ENCODE measurements around the gene RNF5.
A peak's percentile ranks its signal among the peaks of the same experiment; 100 is the strongest.
"Not testable (repeated sequence)": the region's sequence is repeated elsewhere in the genome, so short reads cannot be mapped to it uniquely, and the experiment has no call there.

The RNF5 gene

DNA sequence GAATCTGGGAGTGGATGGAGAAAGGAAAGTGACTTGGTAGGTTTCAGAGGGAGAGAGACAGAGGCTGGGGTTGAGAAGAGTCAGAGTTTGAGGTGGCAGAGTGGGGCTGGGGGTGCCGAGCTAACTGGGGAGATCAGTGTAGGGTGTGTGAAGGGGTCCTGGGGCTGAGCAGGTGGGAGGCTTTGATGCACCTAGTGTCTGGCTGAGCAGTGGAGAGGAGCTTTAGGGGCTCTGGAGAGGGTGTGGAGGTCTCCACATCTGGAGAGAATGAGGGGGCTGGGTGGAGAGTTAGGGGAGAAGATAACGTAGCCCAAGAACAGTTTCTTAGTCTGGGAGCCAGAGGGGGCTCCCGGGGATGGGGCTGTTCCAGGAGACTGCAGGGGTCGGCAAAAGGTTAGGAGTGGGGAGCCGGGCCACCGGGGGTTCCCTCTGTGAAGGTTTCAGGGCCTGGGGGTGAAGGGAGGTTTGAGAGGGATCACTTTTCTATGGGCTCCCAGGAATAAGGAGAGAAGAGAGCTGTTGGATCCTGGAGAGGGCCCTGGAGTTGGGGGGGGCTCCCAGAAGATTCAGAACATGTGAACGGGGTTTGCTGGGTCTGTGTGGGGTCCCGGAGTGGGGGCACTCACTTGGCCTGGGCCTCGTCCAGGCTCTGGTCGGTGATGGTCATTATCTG is 11.0 kb downstream of the RNF5 start:
- DNase-seq (ENCODE audit: low read depth, low spot score): no peak

DNA sequence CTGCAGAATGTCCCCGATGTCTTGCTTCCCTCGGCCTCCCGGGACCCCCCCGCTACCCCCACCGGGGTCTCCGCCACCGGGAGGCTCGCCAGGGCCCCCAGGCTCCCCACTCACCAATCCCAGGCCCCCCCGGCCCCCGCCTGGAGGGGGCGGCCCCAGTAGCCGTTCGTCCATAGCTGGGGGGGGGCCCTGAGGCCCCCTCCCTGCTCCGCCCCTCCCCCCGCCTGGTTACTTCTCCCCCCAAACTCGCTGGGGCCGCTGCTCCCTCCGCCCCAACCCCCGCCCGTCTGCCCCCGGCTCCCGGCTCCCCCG is 11.5 kb downstream of the RNF5 start:
- DNase-seq (ENCODE audit: low read depth, low spot score): no peak

DNA sequence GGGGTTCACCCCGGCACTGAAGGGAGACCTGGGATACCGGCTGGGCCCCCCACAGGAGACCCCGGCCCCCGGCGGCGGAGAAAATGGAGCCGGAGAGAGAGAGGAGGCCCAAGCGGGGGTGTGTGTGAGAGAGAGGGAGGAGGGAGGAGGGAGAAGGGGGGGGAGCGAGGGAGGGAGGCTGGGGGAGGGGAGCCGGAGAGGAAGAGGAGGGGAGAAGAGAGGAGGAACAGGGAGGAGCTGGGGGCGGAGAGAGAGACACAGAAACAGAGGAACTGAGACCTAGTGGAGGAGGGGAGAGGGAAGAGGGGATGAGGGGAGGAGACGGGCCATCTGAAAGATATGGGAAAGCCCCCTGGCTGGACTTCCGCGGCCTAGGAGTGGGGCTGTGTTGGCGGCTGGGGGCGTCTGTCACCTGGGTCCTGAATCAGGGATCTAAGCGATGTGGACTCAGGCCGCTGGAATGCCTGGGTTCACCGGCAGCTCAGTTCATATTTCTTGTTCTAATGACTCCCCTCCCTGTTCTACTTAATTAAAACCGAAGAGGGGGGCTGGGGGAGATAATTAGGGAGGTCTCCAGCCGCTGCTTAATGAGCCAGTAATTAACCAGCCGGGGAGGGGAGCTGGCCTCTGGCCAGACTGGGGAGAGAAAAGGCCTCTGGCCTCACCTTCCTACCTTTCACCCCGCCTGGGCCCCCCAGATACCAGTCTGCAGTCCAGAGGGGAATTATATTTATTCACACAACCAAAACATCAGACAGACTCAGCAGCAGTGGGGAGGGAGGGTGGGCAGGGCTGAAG is 12.0 kb downstream of the RNF5 start, which contains the start of gene PBX2:
Gene PBX2 (minus strand): TSS at position 149 of the 798 bp plus-strand sequence. CDS start 287 bp downstream, outside the sequence.
- peak; percentile 78 for DNase-seq (ENCODE audit: low read depth, low spot score)

DNA sequence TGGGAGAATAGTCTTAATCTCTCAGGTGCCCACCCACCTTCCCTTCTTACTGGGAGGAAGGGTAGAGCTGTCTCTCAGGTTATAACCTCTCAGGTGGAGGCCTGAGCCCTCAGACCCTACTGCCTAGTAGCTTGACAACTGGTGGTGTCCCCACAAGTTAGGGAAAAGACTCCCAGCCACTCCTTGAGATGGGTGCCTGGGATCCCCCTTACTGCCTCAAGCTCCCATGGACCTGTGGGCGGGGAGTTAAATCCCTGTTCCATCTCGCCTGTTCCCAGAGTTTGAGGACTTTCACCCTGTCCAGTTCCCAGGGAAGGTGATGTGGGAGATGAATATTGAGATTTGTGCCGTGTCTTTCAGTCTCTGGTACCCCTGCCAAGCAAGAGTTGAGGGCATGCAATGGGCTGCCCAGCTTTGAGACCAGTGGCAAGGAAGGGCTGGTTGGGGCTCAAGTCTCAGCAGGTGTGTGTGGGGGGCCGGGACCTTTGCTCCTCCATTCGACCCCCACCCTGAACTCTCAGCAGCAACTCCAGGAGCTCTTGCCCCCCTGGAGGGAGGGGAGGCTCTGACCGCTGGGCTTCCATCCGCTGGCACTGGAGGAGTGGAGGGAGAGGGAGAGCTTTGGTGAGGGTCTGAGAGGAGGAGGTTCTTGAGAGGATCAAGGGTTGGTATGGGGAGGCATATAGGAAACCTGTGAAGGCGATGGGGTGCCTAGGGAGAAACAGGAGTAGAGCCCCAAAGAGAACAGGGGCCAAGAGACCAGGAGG is 12.9 kb downstream of the RNF5 start:
- DNase-seq (ENCODE audit: low read depth, low spot score): no peak

DNA sequence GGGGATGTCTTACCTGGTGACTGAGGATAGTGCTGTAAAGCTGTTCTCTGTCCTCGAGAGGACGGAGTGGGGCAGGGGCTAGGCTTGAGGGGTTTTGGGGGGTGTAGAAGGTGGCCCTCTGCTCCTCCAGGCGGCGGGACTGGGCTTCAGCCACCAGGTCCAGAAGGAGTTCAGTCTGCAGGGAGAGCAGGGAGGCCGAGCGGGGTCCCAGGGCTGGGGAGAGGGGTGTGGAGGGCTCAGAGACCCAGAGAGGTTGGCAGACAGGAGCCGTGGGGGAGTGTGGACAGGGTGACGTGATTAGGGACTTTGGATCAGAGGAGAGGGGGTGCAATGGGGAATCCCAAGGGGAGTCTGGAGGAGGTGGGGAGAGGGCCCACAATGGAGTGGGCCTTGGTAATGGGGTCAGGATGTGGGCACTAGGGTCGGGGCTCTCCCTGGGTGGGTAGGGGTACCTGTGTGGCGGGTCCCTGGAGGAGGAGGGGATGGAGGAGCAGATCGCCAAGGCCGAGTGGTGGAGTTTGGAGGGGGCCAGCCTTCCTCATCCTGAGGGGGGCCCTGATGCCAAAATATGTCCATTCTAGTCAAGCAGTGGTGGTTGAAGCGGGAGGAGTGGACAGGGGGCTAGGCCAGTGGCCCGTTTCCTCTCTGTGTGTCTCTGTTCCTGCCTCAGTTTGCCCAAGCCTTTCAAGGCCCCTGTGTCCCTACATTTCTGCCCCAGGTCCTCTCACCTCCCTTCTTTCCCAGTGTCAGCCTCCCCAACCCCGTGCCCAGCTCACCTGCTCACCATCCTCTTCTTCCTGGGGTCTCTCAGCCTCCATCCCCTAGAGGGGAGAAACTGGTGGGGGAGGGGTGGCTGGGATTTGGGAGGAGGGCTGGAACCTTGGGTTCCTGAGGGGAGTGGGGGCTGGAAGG is 13.7 kb downstream of the RNF5 start:
- no peak for DNase-seq (ENCODE audit: low read depth, low spot score)

DNA sequence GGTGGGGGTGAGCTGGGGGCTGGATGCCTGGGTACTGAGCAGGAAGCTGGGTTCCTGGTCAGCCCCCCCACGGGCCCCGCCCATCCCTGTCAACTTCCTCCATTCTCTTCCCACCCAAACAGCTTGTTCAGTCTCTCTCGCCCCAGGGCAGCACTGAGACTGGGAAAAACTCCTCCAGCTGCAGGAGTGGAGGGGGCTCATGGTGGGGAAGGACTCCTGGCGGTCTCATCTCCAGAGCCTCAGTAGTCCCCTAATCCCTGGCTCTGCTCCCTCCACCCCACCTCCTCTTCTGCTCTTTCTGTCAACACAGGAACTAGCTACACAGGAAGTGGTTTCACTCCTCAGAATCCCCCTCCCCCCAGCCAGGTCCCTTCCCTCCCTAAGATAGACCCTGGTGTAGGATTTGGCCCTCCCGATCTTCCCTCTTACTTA is 14.4 kb downstream of the RNF5 start, which contains the start of gene GPSM3:
Gene GPSM3 (minus strand): TSS at position 36 of the 432 bp plus-strand sequence. CDS start 130 bp downstream, outside the sequence.
- DNase-seq (ENCODE audit: low read depth, low spot score): no peak

DNA sequence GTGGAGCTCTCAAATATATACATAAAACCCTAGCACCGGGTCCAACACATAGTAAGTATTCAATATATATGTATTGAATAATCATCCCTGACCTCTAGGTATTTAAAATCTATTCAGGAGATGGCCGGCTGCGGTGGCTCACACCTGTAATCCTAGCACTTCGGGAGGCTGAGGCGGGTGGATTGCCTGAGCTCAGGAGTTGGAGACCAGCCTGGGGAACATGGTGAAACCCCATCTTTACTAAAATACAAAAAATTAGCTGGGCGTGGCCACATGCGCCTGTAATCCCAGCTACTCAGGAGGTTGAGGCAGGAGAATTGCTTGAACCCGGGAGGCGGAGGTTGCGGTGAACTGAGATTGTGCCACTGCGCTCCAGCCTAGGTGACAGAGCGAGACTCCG is 14.9 kb downstream of the RNF5 start:
- DNase-seq (ENCODE audit: low read depth, low spot score): not testable (repeated sequence)

DNA sequence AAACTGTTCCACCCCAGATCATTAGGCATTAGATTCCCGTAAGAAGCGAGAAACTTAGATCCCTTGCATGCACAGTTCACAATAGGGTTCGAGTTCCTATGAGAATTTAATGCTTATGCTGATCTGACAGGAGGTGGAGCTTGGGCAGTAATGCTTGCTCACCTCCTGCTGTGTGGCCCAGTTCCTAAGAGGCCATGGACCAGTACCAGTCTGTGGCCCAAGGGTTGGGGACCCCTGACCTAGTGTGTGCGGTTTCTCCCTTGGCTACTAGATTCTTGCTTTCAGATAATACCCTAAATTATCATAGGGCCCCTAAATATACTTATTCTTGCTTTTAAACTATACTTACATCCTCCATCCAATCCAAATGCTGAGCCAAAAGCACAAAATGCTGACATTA is 16.2 kb downstream of the RNF5 start:
- DNase-seq (ENCODE audit: low read depth, low spot score): no peak

DNA sequence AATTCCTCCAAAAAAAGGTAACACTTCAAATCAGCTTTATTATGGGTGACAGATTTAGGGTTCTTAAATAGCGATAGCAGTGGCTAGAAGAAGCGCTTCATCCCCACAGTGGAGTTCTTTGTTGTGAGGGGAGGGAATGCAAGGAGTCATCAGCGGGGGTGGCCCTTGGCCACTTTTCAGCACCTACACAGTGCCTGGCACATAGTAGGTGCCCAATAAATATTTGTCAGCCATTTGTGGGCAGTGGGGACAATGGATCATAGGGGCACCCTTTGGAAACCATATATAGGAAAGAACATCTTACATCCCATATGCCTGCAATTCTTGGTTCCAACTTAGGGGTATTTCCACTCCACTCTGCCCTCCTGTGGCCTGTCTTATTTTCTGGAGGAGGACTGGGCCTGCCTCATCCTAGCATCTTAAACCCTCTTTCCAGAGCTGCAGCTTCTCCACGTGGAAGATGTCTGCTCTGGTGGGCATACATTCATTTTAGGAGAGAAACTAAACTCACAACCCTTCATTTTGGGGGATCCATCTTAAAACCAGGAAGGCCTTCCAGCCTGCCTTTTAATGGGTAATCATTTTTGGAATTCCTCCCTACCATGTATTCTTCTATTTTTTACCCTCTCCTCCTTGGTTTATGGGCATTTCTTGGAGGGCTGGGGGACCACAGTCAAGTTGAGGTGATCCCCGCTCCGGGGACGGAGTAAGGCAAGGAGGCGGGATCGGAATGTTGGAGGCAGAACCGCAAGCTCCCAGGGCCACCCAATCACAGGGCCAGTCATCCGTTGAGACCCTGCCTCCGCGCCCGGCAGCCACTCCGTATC is 16.8 kb downstream of the RNF5 start:
- DNase-seq (ENCODE audit: low read depth, low spot score): no peak

DNA sequence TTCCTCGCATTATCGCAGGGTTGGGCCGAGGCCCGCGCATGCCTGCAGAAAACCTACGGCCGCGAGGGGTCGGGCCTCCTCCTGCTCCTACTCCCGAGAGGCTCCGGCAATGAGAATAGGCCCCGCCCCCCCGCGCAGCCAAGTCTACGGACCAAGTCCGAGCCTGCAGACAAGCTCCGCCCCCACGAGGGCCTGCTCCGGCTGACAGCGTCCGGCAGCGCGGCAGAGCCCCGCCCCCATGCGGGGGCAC is 17.4 kb downstream of the RNF5 start:
- peak; percentile 96 for DNase-seq (ENCODE audit: low read depth, low spot score)

DNA sequence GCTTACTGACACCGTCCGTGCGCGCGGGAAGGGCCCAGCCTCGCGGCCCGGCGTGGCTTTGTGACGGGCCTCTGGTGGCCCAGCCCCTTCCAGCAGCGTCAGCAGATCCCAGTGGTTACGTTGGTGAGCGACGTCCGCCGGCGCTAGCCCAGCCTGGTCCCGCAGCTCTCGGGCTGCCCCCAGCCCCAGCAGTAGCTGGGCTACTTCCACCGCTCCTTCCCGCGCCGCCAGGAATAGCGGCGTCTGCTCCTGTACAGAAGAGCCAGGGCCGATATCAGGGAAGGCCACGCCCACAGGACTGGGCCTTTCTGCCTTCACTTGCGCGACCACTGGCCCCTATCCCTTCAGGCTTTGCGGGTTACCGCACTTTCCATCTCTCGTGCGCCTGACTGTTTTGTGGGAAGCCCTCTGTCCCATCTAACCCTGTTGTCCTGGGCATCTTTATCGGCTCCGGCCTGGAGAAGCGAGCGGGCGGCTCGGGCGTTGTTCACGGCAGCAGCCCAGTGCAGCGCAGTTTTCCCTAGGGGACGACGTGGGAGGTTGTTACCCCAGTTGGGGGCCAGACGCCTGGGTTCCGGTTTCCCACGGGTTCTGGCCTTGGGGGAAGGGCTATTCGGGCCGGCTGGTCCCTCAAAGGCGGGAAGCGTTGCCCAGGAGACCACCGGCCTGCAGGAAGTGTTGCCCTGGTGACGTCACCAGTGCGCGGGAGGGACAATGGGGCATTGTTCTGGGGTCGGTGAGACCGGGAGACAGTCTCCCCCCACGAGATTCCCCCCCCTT is 17.9 kb downstream of the RNF5 start:
- DNase-seq (ENCODE audit: low read depth, low spot score): no peak

DNA sequence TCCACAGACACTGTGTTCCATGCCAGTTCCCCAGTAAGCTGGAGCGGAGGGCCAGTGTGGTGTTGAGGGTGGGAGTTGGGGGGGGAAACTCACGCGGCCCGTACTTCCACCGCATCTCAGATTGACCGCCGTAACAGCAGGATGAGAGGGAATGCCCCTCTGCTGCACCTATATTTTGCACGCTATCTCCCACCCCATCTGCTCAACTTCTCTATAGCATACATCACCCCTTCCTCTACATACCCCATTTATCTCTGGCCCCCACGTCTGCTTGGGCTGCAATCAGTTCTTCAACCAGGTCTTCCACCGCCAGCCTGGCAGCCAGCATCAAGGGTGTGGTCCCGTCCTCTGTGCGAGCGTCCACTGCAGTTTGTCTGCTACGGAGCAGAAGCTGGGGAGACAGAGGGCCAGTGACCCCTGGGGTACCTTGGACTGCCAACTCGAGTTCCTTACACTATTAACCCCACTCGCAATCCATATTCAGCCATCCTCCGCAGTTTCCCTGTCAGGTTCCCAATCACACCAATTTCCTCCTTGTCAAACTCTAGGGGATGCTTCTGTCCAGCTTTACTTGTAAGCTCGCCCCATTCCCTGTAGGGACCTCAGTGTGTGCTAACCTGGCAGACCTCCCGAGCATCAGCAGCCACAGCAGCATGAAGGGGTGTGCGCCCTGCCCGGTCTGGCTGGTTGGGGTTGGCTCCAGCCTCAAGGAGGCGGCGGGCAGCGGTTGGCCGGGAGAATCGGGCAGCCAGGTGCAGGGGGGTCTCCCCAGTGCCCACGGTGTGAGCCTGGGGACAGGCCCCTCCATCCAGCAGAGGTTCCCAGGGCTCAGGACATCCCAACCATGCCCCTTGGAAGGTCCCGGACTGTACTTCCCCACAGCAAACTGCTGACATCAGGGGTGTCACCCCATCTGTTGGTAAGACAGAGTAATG is 18.7 kb downstream of the RNF5 start:
- DNase-seq (ENCODE audit: low read depth, low spot score): no peak

DNA sequence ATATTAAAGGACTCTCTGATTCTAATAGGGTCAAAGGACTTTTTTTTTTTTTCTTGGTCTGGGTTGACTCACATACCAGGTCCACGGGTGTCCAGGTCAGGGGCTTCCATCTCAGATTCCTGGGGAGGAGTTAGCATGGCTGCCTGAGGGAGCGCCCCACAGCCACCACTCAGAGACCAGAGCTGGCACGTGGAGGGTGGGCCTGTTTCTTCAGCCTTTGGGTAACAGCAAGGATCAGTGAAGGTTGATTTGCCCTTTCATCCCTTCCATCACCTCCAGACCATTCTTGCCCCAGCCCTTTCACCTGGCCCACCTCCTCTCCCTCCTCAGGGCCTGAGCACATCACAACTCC is 20.1 kb downstream of the RNF5 start:
- no peak for DNase-seq (ENCODE audit: low read depth, low spot score)

DNA sequence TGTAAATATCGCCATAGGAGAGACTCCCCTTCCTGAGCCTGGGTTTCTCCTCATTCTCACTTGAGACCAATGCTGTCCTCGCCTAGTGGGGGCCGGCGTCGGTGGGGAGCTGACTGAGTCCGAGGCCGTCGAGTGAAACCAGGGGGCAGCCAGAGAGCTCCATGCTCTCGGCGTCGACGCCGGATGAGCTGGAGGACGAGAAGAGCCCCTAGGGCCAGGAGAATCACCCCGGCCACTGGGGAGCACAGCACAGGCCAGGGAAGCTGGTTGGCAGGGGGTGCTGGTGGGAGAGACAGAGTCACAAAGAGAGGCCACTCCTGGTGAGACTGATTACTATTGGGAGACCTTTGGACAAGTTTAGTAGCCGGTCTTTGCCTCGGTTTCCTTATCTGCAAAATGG is 20.7 kb downstream of the RNF5 start:
- DNase-seq (ENCODE audit: low read depth, low spot score): no peak

DNA sequence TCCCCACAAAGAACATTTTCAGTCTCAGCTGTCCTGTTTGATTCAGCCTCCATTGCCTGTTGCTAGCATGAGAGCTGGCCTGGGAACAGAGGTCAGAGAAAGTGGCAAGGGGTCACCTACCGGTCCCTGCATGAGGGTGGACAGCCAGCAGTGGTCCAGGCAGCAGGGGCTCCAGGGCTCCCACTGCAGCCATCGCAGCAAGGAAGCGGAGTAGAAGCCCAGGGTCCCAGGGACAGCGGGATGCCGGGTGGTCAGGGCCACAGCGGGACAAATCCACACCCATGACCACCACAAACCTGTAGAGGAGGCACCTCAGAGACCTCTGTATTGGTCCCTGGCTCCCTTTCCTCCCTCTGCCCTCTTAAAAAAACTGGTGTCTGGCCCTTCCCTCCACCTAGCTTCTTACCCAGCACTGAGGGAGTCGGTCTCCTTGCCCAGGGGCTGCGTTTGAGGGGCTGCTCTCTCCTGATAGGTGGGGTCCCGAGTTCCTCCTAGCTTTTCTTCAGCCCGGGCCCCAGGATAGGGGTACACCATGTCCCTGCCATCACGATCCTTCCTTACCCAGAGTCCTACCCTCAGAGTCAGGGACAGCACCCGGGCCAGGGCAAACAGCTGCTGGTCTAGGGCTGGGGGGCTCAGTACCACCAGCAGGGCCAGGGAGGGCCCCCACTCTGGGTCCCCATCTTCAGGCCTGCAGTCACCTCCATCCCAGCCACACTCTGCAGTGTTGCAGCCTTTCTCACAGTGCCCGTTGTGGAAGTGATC is 22.7 kb downstream of the RNF5 start:
- no peak for DNase-seq (ENCODE audit: low read depth, low spot score)

DNA sequence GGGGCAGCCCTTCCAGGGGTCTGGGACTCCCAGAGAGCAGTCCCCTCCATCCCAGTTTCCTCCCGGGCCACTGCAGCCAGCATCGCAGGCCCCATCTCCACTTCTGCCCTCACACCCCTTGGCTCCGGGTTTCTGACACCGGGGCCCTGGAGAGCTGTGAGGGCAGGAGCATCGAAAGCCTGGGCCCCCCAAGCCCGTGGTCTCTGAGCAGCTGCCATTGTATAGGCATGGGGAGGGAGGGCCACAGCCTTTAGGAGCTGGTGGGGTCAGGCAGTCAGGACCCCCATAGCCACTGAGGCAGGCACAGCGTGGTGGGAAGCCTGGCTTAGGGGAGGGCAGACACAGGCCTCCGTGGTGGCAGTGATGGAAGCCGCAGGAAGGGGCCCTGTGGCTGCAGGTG is 24.0 kb downstream of the RNF5 start:
- no peak for DNase-seq (ENCODE audit: low read depth, low spot score)

DNA sequence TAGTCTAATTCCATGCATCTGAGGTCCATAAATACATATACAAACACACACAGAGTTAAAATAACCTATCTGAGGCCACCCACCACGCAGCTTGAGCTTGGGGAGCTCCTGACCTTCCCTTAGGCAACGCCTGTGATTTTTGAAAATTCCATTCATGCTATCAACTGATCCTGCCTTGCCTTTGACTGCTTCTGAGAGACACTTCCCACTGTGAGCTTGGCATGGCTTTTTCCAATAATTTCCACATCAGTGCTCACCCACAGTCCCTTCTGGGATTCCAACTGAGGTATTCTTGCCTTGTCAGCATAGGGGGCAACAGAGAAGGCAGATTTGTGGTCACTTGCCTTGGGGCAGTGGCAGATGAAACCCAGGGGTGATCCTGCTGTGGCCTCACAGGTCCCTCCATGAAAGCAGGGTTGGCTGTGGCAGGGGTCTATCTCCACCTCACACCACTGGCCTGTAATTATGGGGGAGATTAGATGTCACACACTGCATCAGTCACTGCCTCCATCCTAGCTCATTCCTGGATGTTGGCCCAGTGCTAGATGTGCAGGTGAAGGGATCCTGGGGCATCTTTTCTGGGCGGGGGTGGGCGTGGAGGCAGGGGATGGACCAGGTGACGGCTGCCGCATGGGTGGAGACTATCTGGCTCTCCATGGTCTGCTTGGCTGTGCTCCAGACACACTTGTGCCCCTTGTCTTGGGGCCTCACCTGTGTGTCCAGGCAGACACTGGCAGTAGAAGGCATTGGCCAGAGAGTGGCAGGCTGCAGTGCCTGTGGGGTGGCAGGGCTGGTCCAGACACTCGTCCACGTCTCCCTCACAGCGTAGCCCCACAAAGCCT is 25.4 kb downstream of the RNF5 start:
- no peak for DNase-seq (ENCODE audit: low read depth, low spot score)
